ENCODE results near the gene LTA. TPM values are rescaled to one million over a fixed set of nuclear protein-coding genes. Genes with fewer than 3 reads are reported as not detected.

Gene LTA
- total RNA-seq, 1 experiment from 2014 or later, result not detected

DNA sequence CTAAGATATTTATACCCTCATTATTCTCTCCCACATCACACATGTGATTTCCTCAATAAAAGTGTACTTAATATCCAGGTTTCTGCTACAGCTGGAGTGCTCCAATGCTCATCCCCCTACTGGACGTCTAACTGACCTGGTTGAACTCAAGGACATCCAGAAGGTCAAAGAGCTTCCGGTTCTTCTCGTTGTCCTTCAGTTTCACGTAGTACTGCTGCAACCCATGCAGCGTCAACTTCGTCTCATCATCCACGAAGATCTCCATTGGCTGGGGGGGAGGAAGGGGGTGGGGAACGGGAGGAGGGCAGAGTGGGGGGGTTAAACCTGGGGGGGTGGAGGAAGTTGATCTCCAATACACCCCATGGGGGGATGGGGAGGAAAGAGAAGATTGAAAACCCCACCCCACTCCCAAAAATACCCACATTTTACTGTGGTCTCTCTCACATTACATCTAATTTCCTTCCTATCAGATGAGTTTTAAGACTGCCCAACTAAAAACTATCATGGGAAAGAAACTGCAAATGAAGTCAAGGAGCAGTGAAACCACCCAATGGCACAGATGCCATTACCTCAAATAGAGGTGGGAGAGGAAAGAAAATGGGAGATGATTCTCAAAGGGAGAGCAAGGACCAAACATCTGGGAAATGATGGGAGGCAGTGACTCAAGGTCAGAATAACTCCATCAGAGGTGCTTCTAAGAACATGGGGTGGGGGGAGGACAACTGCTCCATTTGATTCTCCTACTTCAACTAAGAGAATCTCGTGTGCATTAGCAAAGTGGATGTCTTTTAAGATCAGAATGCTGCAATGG, 39.2 kb upstream of the LTA start:
- TF ChIP-seq, protein P1, sequence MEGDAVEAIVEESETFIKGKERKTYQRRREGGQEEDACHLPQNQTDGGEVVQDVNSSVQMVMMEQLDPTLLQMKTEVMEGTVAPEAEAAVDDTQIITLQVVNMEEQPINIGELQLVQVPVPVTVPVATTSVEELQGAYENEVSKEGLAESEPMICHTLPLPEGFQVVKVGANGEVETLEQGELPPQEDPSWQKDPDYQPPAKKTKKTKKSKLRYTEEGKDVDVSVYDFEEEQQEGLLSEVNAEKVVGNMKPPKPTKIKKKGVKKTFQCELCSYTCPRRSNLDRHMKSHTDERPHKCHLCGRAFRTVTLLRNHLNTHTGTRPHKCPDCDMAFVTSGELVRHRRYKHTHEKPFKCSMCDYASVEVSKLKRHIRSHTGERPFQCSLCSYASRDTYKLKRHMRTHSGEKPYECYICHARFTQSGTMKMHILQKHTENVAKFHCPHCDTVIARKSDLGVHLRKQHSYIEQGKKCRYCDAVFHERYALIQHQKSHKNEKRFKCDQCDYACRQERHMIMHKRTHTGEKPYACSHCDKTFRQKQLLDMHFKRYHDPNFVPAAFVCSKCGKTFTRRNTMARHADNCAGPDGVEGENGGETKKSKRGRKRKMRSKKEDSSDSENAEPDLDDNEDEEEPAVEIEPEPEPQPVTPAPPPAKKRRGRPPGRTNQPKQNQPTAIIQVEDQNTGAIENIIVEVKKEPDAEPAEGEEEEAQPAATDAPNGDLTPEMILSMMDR (IDR thresholded peaks at IDR 0.05; ENCODE audit: insufficient read depth in 1 of 2, low read depth in 1 of 2, low read length in 1 of 2, severe bottlenecking in 1 of 2, unreplicated experiment in 1 of 2), result no peak
- intact Hi-C loops (cut with micrococcal nuclease; ENCODE audit: unreplicated experiment), result no loop called here
- peaks cover 97% of the 10 kb centered on the region for H3K36me3 Mint-ChIP-seq (ENCODE audit: insufficient read depth, unreplicated experiment)
- no peak overlapping the region for H3K4me3 Mint-ChIP-seq (ENCODE audit: unreplicated experiment)
- POLR2A ChIA-PET, result no interaction called here
- H3K27me3 ChIP-seq (replicated peaks; ENCODE audit: control insufficient read depth, insufficient read depth, low read length), result no peaks in the 10 kb centered on the region
- H3K27me3 Mint-ChIP-seq (ENCODE audit: insufficient read depth, unreplicated experiment), result no peaks in the 10 kb centered on the region
- no peaks in the 10 kb centered on the region for H3K9me3 Mint-ChIP-seq (ENCODE audit: unreplicated experiment)
- H3K4me1 Mint-ChIP-seq (ENCODE audit: low read depth, unreplicated experiment), result peaks cover 9% of the 10 kb centered on the region
- no peaks in the 10 kb centered on the region for H3K4me1 ChIP-seq
- no peak for DNase-seq
- no TSS peak for BruUV-seq (replicated peaks)
- H3K27ac Mint-ChIP-seq (ENCODE audit: unreplicated experiment), result no peak overlapping the region
- H3K9me3 ChIP-seq, result no peaks in the 10 kb centered on the region
- H3K4me3 ChIP-seq (ENCODE audit: low read depth, low read length), result no peak overlapping the region
- CTCF ChIA-PET, result no interaction called here
- peaks cover 14% of the 10 kb centered on the region for H3K36me3 ChIP-seq (ENCODE audit: control insufficient read depth, insufficient read depth, low read length)

DNA sequence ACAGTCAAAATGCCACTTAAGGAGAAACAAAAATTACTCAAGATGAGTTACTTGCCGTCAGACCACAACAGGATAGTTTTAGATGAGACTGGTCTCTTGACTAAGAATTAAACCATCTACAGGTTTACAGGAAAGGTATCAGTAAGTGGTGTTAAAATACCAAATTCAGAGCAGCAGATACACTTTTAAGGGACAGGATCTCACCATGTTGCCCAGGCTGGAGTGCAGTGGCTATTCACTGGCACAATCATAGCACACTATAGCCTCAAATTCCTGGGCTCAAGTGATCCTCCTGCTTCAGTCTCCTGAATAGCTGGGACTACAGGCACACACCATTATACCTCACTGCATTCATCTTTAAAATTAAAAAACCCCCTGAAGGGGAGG, 38.6 kb upstream of the LTA start:
- Histone ChIP-seq H3K9me3 (no peaks in the 10 kb centered on the region), H3K4me1 (no peaks in the 10 kb centered on the region), H3K36me3 (ENCODE audit: control insufficient read depth, insufficient read depth, low read length) (peaks cover 14% of the 10 kb centered on the region), H3K27me3 (replicated peaks; ENCODE audit: control insufficient read depth, insufficient read depth, low read length) (no peaks in the 10 kb centered on the region), H3K4me3 (ENCODE audit: low read depth, low read length) (no peak overlapping the region)
- intact Hi-C loops (cut with micrococcal nuclease; ENCODE audit: unreplicated experiment), result no loop called here
- Mint-ChIP-seq H3K27ac (ENCODE audit: unreplicated experiment) (no peak overlapping the region), H3K9me3 (ENCODE audit: unreplicated experiment) (no peaks in the 10 kb centered on the region), H3K36me3 (ENCODE audit: insufficient read depth, unreplicated experiment) (peaks cover 99% of the 10 kb centered on the region), H3K4me1 (ENCODE audit: low read depth, unreplicated experiment) (peaks cover 9% of the 10 kb centered on the region), H3K27me3 (ENCODE audit: insufficient read depth, unreplicated experiment) (no peaks in the 10 kb centered on the region), H3K4me3 (ENCODE audit: unreplicated experiment) (no peak overlapping the region)
- POLR2A ChIA-PET, result interaction anchor here (1.0 kb wide), 1 partner anchor 9 kb away, joined by 5 read pairs; the partner anchor contains the start of gene DDX39B
- TSS peak; percentile 3 for BruUV-seq (replicated peaks)
- DNase-seq, result no peak
- CTCF ChIA-PET, result no interaction called here
- TF ChIP-seq, protein P1 (IDR thresholded peaks at IDR 0.05; ENCODE audit: insufficient read depth in 1 of 2, low read depth in 1 of 2, low read length in 1 of 2, severe bottlenecking in 1 of 2, unreplicated experiment in 1 of 2), result no peak

DNA sequence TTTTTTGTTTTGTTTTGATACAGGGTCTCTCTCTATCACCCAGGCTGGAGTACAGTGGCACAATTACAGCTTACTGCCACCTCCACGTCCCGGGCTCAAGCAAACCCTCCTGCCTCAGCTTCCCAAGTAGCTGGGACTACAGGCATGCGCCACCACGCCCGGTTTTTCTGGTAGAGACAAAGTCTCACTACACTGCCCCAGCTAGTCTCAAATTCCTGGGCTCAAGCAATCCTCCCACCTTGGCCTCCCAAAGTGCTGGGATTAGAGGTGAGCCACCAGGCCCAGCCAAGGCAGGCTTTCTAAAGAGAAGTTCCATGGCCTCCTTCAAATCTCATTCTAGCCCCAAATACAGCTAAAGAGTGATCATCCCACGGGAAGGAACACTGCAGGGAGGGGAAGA, 38.1 kb upstream of the LTA start:
- CTCF ChIA-PET, result no interaction called here
- TF ChIP-seq, protein P1 (IDR thresholded peaks at IDR 0.05; ENCODE audit: insufficient read depth in 1 of 2, low read depth in 1 of 2, low read length in 1 of 2, severe bottlenecking in 1 of 2, unreplicated experiment in 1 of 2), result no peak
- Histone ChIP-seq H3K4me3 (ENCODE audit: low read depth, low read length) (no peak overlapping the region), H3K27me3 (replicated peaks; ENCODE audit: control insufficient read depth, insufficient read depth, low read length) (no peaks in the 10 kb centered on the region), H3K9me3 (no peaks in the 10 kb centered on the region), H3K36me3 (ENCODE audit: control insufficient read depth, insufficient read depth, low read length) (peaks cover 14% of the 10 kb centered on the region), H3K4me1 (no peaks in the 10 kb centered on the region; the same call in 1 of the 2 replicates)
- no peaks in the 10 kb centered on the region for H3K9me3 Mint-ChIP-seq (ENCODE audit: unreplicated experiment)
- DNase-seq, result no peak
- H3K4me1 Mint-ChIP-seq (ENCODE audit: low read depth, unreplicated experiment), result peaks cover 11% of the 10 kb centered on the region
- no peaks in the 10 kb centered on the region for H3K27me3 Mint-ChIP-seq (ENCODE audit: insufficient read depth, unreplicated experiment)
- BruUV-seq (replicated peaks), result no TSS peak
- H3K27ac Mint-ChIP-seq (ENCODE audit: unreplicated experiment), result no peak overlapping the region
- H3K36me3 Mint-ChIP-seq (ENCODE audit: insufficient read depth, unreplicated experiment), result peaks cover 99% of the 10 kb centered on the region
- intact Hi-C loops (cut with micrococcal nuclease; ENCODE audit: unreplicated experiment), result no loop called here
- POLR2A ChIA-PET, result interaction anchor here (1.0 kb wide), 1 partner anchor 8 kb away, joined by 5 read pairs; the partner anchor contains the start of gene DDX39B
- H3K4me3 Mint-ChIP-seq (ENCODE audit: unreplicated experiment), result no peak overlapping the region
